K562 (cell line): ENCODE measurements around the gene GJA8. TPM values are rescaled to one million over a fixed set of nuclear protein-coding genes. Genes with fewer than 3 reads are reported as not detected.

Experiments
- ATAC-seq: fragments of 200-7000 bp; cut with Tn5 transposase; 3 replicates; pipeline ENCODE4 v1.9.1; 2020; ENCODE audit warnings: moderate library complexity
- BruUV-seq: library from RNA; stranded (reverse); fragments of 400-500 nt; replicated peaks from 2 replicates; lab custom pipeline; 2021; lab: Mats Ljungman, UMichigan
- CTCF ChIA-PET: fragments of 300-600 bp; formaldehyde crosslinking; extraction: SDS; loops from one replicate; lab custom pipeline; 2021; ENCODE audit warnings: low intra/inter-chr PET ratio; lab: Yijun Ruan, JAX
- POLR2A ChIA-PET: fragments of 300-600, 350-650 bp; sonication (Branson Sonifier 250); formaldehyde crosslinking; extraction: SDS; loops from one replicate; lab custom pipeline; 2021; ENCODE audit warnings: antibody characterized with exemption, inconsistent platforms; lab: Yijun Ruan, JAX
- DNase-seq, 4 experiments: peaks; one replicate each; pipeline versions ENCODE4 v3.0.0 to v3.0.0-alpha.2; 2011 to 2018; ENCODE audit warnings: low spot score in 3 of 4, mixed read lengths in 3 of 4; ENCODE audit errors: extremely low read depth in 1 of 4
- FAIRE-seq: peaks from 2 replicates; lab custom pipeline; 2011; peaks lifted over from hg19 to GRCh38; lab: Jason Lieb, UNC
- H2AFZ ChIP-seq: 2 replicates; pipeline ENCODE4 v1.6.0; 2011; ENCODE audit warnings: low read depth, low read length, control low read depth, inconsistent platforms
- H3K27ac ChIP-seq: fragments of 200-600 bp; 3 replicates; pipeline ENCODE4 v1.8.0; 2011; ENCODE audit warnings: low read depth, mild to moderate bottlenecking, control low read depth, inconsistent platforms, low read length, moderate library complexity, mixed read lengths; ENCODE audit errors: extremely low read depth
- H3K27me3 ChIP-seq, 2 experiments: fragments of 300-600 bp in 1 of 2; 2 replicates in 1 of 2; 3 replicates in 1 of 2; pipeline versions ENCODE4 v1.6.0 to v1.8.0; 2011; ENCODE audit warnings: inconsistent platforms in 2 of 2, low read length in 2 of 2, mild to moderate bottlenecking in 1 of 2, mixed read lengths in 1 of 2, moderate library complexity in 1 of 2; ENCODE audit not compliant: control insufficient read depth in 2 of 2, insufficient read depth in 2 of 2
- H3K36me3 ChIP-seq: fragments of 300-600 bp; 3 replicates; pipeline ENCODE4 v1.8.0; 2011; ENCODE audit warnings: mild to moderate bottlenecking, low read length, inconsistent platforms; ENCODE audit not compliant: control insufficient read depth, insufficient read depth
- H3K4me1 ChIP-seq, 2 experiments: fragments of 200-600 bp in 1 of 2; replicated peaks in 1 of 2; 2 replicates in 1 of 2; 3 replicates in 1 of 2; pipeline versions ENCODE4 v1.5.1 to v1.8.0; 2011; ENCODE audit warnings: inconsistent platforms in 2 of 2, low read length in 2 of 2, mild to moderate bottlenecking in 1 of 2, mixed read lengths in 1 of 2, moderate library complexity in 1 of 2; ENCODE audit not compliant: control insufficient read depth in 2 of 2, insufficient read depth in 2 of 2
- H3K4me2 ChIP-seq: 2 replicates; pipeline ENCODE4 v1.6.1; 2011; ENCODE audit warnings: low read length, control low read depth, inconsistent platforms, mixed read lengths; ENCODE audit not compliant: insufficient read depth
- H3K4me3 ChIP-seq: fragments of 200-600 bp; sonication (generic), shearing (Covaris generic); 2 replicates; pipeline ENCODE4 v1.5.1; 2016; ENCODE audit warnings: control low read depth, inconsistent platforms
- H3K79me2 ChIP-seq: fragments of 200-600 bp; 3 replicates; pipeline ENCODE4 v1.8.0; 2011; ENCODE audit warnings: low read length, inconsistent platforms; ENCODE audit not compliant: control insufficient read depth, insufficient read depth
- H3K9ac ChIP-seq, 2 experiments: 2 replicates each; pipeline versions ENCODE4 v1.6.0 to v1.6.1; 2011; ENCODE audit warnings: low read depth in 2 of 2, low read length in 2 of 2, control low read depth in 1 of 2, inconsistent platforms in 1 of 2, mild to moderate bottlenecking in 1 of 2, mixed read lengths in 1 of 2; ENCODE audit not compliant: insufficient read depth in 1 of 2
- H3K9me1 ChIP-seq: one replicate; pipeline ENCODE4 v1.6.0; 2011; ENCODE audit warnings: inconsistent platforms, mild to moderate bottlenecking, low read length, moderate library complexity; ENCODE audit not compliant: control insufficient read depth, insufficient read depth
- H3K9me3 ChIP-seq: replicated peaks from 2 replicates; pipeline ENCODE4 v1.5.1; 2011; ENCODE audit warnings: low read depth, low read length, inconsistent platforms; ENCODE audit not compliant: control insufficient read depth, insufficient read depth
- H4K20me1 ChIP-seq: replicated peaks from 2 replicates; pipeline ENCODE4 v1.6.1; 2011; ENCODE audit warnings: low read length, inconsistent platforms, mixed read lengths; ENCODE audit not compliant: control insufficient read depth, insufficient read depth
- BRD4 ChIP-seq: fragments of 200-600 bp; sonication (generic); IDR thresholded peaks from 2 replicates; pipeline ENCODE4 v1.6.1; 2017; ENCODE audit warnings: inconsistent platforms
- CXXC5 ChIP-seq: fragments of 250-450 bp; sonication (Bioruptor Pico); IDR thresholded peaks from 2 replicates; pipeline ENCODE4 v1.8.0; 2022; ENCODE audit warnings: inconsistent platforms, mild to moderate bottlenecking, moderate library complexity
- DDX20 ChIP-seq: fragments of 450-650 bp; IDR thresholded peaks from 2 replicates; pipeline ENCODE4 v1.6.1; 2016; ENCODE audit warnings: missing genetic modification characterization, low read depth, mild to moderate bottlenecking, missing compliant biosample characterization, moderate library complexity
- KLF16 ChIP-seq: IDR thresholded peaks from 2 replicates; pipeline ENCODE4 v1.6.1; 2016; ENCODE audit warnings: antibody characterized with exemption
- MAFF ChIP-seq: IDR thresholded peaks from 2 replicates; pipeline ENCODE4 v1.6.1; 2012; ENCODE audit warnings: low read length, improper control_type of control experiment
- NR3C1 ChIP-seq: sonication (generic); formaldehyde crosslinking; IDR thresholded peaks from 2 replicates; pipeline ENCODE4 v1.8.1; 2022; ENCODE audit warnings: missing genetic modification reagents
- RAD21 ChIP-seq, 2 experiments: fragments of 250-450 bp in 1 of 2; fragments of 450-650 bp in 1 of 2; sonication (Bioruptor Pico) in 1 of 2; formaldehyde crosslinking in 1 of 2; IDR thresholded peaks in 1 of 2; conservative IDR thresholded peaks in 1 of 2; 2 replicates each; pipeline versions ENCODE4 v1.4.0 to v1.8.0; 2020 to 2022; ENCODE audit warnings: mild to moderate bottlenecking in 2 of 2, moderate library complexity in 1 of 2
- RBM25 ChIP-seq: fragments of 200-400 bp; formaldehyde crosslinking; IDR thresholded peaks from 2 replicates; pipeline ENCODE4 v1.6.1; 2018; ENCODE audit warnings: low read length, low read depth, moderate library complexity; ENCODE audit not compliant: severe bottlenecking
- RHOXF2B ChIP-seq: fragments of 250-450 bp; sonication (Bioruptor Pico); conservative IDR thresholded peaks from 2 replicates; pipeline ENCODE4 v1.5.1; 2021
- SPI1 ChIP-seq: IDR thresholded peaks from 2 replicates; pipeline ENCODE4 v1.6.1; 2011; ENCODE audit warnings: low read depth, low read length, control low read depth, borderline replicate concordance
- TEAD1 ChIP-seq, 2 experiments: fragments of 450-650 bp in 1 of 2; sonication (generic) in 1 of 2; formaldehyde crosslinking; IDR thresholded peaks; 2 replicates each; pipeline versions ENCODE4 v1.4.0 to v1.8.0; 2020 to 2022; ENCODE audit warnings: mild to moderate bottlenecking in 2 of 2, missing genetic modification reagents in 1 of 2
- ZNF146 ChIP-seq: IDR thresholded peaks from one replicate; pipeline ENCODE4 v1.6.1; 2018; ENCODE audit warnings: missing compliant biosample characterization; ENCODE audit not compliant: unreplicated experiment
- WGBS: fragments of 100-300 bp; shearing (Covaris generic); methylation state at CpG from one replicate; pipeline ENCODE4 v1.1.6; 2016; ENCODE audit warnings: low coverage, mixed read lengths; ENCODE audit not compliant: insufficient coverage; ENCODE audit errors: missing lambda C conversion rate; 5-methylcytosine and 5-hydroxymethylcytosine counted together
- in situ Hi-C: fragments of 300-500 bp; cut with MboI; formaldehyde crosslinking; loops from 4 replicates; pipeline ENCODE4 v1.15.0; 2018; ENCODE audit warnings: inconsistent platforms, mixed read lengths
- intact Hi-C: fragments of 100-400 bp; cut with micrococcal nuclease; formaldehyde crosslinking; loops from 2 replicates; pipeline ENCODE4 v1.14.2; 2022
- polyA plus RNA-seq, 8 experiments: library from polyadenylated mRNA; depleted of rRNA in 4 of 8; stranded (reverse) in 5 of 8; unstranded in 3 of 8; fragments of >200 nt; fragmentation: Nextera tagmentation in 2 of 8; fragmentation: Illumina TruSeq in 1 of 8; extraction: Ambion mirVana in 2 of 8; extraction: Trizol in 1 of 8; gene quantifications; 2 replicates each; pipeline versions ENCODE4 v1.2.1 to v1.2.3, GENCODE V29; 2011 to 2014; ENCODE audit warnings: inconsistent platforms in 1 of 8, missing spikeins in 1 of 8
- total RNA-seq, 7 experiments: library from RNA; depleted of rRNA in 6 of 7; stranded (reverse); fragments of >200 nt in 6 of 7; fragmentation: Illumina TruSeq in 2 of 7; extraction: Trizol in 2 of 7; gene quantifications; 2 replicates each; pipeline versions ENCODE4 v1.2.1 to v1.2.3, GENCODE V29; 2011 to 2021; ENCODE audit warnings: low replicate concordance in 1 of 7
- TF ChIP-seq, protein P1 (sequence below): sonication (generic); formaldehyde crosslinking; IDR thresholded peaks from 2 replicates; pipeline ENCODE4 v1.9.0; 2022; ENCODE audit warnings: mild to moderate bottlenecking, missing genetic modification reagents
- TF ChIP-seq, protein P2 (sequence below): fragments of 250-450 bp; sonication (Bioruptor Pico); IDR thresholded peaks from 2 replicates; pipeline ENCODE4 v1.6.1; 2021; ENCODE audit warnings: mild to moderate bottlenecking
- TF ChIP-seq, protein P3 (sequence below): fragments of 250-450 bp; sonication (Bioruptor Pico); IDR thresholded peaks from 2 replicates; pipeline ENCODE4 v1.5.0; 2021
- TF ChIP-seq, protein P4 (sequence below): fragments of 250-450 bp; sonication (Bioruptor Pico); IDR thresholded peaks from 2 replicates; pipeline ENCODE4 v1.5.0; 2021

GJA8 gene
- total and polyA plus RNA-seq, 9 of the 15 experiments (the other 6 are each of a cell fraction or from before 2014, with no cell fraction given), result not detected

DNA sequence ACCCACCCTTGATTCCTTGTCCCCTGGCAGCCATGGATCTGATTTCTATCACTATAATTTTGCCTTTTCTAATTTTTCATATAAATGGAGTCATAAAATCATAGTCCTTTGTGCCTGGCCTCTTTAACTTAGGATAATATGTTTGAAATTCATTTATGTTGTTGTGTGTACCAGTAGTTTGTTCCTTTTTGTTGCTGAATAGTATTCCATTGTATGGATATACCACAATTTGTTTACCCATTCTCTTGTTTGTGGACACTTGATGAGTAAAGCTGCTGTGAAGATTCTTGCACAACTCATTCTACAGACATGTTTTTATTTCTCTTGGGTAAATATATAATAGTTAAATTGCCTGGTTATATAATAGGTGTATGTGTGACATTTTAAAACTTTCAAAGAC is 22.7 kb upstream of the GJA8 start:
- no peaks in the 10 kb centered on the region for H3K36me3 ChIP-seq
- no peaks in the 10 kb centered on the region for H3K4me1 ChIP-seq
- no peak for FAIRE-seq
- ChIA-PET POLR2A (no interaction called here), CTCF (no interaction called here)
- no peak overlapping the region for H3K4me3 ChIP-seq
- TF ChIP-seq ZNF146 (CRISPR knock-in tag) (peak; percentile 41), RAD21 (CRISPR knock-in tag; conservative IDR thresholded peaks at IDR 0.05 in 1 of 2, IDR thresholded peaks at IDR 0.05 in 1 of 2) (no peak), RBM25 (peak; percentile 53)
- no peaks in the 10 kb centered on the region for H3K79me2 ChIP-seq
- intact Hi-C loops (no loop called here), in situ Hi-C loops (loop anchor here (10.0 kb wide), 1 partner anchor 155 kb away; no protein-coding TSS in a partner anchor)
- no TSS peak for BruUV-seq
- H4K20me1 ChIP-seq, result no peaks in the 10 kb centered on the region
- H3K27ac ChIP-seq, result no peak overlapping the region
- no peaks in the 10 kb centered on the region for H3K9me3 ChIP-seq
- no peaks in the 10 kb centered on the region for H3K9me1 ChIP-seq
- no peak overlapping the region for H3K9ac ChIP-seq
- no peak overlapping the region for H3K4me2 ChIP-seq
- DNase-seq, result no peak
- no peak for ATAC-seq
- no peaks in the 10 kb centered on the region for H3K27me3 ChIP-seq
- H2AFZ ChIP-seq, result no peak overlapping the region

DNA sequence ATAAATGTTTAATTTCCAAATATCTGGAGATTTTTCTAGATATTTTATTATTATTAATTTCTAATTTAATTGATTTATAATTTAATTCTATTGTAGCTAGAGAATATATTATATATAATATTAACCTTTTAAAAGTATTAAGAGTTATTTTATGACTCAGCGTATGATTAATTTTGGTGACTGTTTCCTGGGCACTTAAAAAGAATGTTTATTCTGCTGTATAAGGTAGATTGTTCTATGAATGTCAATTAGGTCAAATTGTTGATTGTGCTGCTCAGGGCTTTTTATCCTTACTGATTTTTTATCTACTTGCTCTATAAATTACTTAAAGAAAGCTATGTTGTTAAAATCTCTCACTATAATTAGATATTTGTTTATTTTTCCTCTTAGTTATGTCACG is 20.1 kb upstream of the GJA8 start:
- POLR2A ChIA-PET, result no interaction called here
- Histone ChIP-seq H3K9me3 (no peaks in the 10 kb centered on the region), H3K4me1 (no peaks in the 10 kb centered on the region), H4K20me1 (no peaks in the 10 kb centered on the region), H3K36me3 (no peaks in the 10 kb centered on the region), H3K4me2 (no peak overlapping the region), H3K4me3 (no peak overlapping the region), H2AFZ (no peak overlapping the region), H3K27me3 (no peaks in the 10 kb centered on the region), H3K9ac (no peak overlapping the region), H3K27ac (no peak overlapping the region), H3K9me1 (no peaks in the 10 kb centered on the region), H3K79me2 (no peaks in the 10 kb centered on the region)
- in situ Hi-C loops (loop anchor here (10.0 kb wide), 1 partner anchor 158 kb away; no protein-coding TSS in a partner anchor), intact Hi-C loops (no loop called here)
- CTCF ChIA-PET, result no interaction called here
- ATAC-seq (no peak), DNase-seq (no peak), FAIRE-seq (no peak)
- BruUV-seq, result no TSS peak
- 6% methylated on average over 2 of the region's 2 CpGs for WGBS
- TF ChIP-seq, protein P1, sequence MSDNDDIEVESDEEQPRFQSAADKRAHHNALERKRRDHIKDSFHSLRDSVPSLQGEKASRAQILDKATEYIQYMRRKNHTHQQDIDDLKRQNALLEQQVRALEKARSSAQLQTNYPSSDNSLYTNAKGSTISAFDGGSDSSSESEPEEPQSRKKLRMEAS (CRISPR knock-in tag), result no peak
- TF ChIP-seq KLF16 (no peak), DDX20 (tag) (no peak), RHOXF2B (no peak), CXXC5 (CRISPR knock-in tag) (no peak), TEAD1 (CRISPR knock-in tag; IDR thresholded peaks at IDR 0.05) (no peak), NR3C1 (no peak), SPI1 (no peak), BRD4 (no peak), MAFF (no peak)
- TF ChIP-seq, protein P2, sequence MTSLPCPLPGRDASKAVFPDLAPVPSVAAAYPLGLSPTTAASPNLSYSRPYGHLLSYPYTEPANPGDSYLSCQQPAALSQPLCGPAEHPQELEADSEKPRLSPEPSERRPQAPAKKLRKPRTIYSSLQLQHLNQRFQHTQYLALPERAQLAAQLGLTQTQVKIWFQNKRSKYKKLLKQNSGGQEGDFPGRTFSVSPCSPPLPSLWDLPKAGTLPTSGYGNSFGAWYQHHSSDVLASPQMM, result no peak
- TF ChIP-seq, protein P3, sequence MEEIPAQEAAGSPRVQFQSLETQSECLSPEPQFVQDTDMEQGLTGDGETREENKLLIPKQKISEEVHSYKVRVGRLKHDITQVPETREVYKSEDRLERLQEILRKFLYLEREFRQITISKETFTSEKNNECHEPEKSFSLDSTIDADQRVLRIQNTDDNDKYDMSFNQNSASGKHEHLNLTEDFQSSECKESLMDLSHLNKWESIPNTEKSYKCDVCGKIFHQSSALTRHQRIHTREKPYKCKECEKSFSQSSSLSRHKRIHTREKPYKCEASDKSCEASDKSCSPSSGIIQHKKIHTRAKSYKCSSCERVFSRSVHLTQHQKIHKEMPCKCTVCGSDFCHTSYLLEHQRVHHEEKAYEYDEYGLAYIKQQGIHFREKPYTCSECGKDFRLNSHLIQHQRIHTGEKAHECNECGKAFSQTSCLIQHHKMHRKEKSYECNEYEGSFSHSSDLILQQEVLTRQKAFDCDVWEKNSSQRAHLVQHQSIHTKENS (CRISPR knock-in tag), result no peak
- TF ChIP-seq, protein P4, sequence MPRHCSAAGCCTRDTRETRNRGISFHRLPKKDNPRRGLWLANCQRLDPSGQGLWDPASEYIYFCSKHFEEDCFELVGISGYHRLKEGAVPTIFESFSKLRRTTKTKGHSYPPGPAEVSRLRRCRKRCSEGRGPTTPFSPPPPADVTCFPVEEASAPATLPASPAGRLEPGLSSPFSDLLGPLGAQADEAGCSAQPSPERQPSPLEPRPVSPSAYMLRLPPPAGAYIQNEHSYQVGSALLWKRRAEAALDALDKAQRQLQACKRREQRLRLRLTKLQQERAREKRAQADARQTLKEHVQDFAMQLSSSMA (CRISPR knock-in tag), result no peak
